ENCODE measurements around the gene VBP1.
A peak's percentile ranks its signal among the peaks of the same experiment; 100 is the strongest.
"Not testable (repeated sequence)": the region's sequence is repeated elsewhere in the genome, so short reads cannot be mapped to it uniquely, and the experiment has no call there.

The VBP1 gene

DNA sequence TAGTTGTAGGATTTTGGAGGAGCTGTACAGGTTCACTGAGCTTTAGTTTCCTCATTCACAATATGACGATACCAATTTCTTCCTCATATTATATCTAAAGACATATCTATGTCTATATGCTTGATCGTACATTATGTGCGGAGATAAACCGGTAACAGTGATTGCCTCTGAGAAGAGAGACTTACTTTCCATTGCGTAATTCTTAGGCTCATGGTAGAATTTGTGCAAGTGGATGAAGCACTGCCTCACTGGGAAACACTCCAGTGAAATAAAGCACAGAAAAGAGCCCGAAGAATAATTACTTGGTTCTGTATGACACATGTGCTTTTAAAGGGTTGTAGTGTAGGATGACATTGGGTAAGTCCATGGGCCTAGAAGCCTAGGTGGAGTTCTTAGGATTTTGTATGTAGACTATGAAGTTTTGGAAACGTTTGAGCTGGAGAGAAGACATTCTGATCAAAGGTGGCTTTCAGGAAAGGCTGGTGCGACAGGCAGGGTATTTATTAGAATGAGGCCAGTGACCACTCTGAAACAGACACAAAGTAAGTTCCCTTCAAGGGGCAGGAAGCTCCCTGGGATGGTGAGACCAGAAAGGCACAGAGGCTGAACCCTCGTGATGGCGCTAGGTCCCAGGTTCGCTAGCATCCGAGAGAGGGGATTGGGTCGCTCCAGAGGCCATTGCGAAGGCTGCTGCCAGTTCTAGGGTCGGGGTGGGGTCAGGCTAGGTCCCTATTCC lies 649 bp upstream of the VBP1 start:
- no peak for TF ChIP-seq CTCF (conservative IDR thresholded peaks at IDR 0.05; ENCODE audit: low read depth, low read length)
- DNase-seq (ENCODE audit: low read depth), result no peak
- peak overlapping the region; percentile 83 for H3K4me3 ChIP-seq (ENCODE audit: low read length)

DNA sequence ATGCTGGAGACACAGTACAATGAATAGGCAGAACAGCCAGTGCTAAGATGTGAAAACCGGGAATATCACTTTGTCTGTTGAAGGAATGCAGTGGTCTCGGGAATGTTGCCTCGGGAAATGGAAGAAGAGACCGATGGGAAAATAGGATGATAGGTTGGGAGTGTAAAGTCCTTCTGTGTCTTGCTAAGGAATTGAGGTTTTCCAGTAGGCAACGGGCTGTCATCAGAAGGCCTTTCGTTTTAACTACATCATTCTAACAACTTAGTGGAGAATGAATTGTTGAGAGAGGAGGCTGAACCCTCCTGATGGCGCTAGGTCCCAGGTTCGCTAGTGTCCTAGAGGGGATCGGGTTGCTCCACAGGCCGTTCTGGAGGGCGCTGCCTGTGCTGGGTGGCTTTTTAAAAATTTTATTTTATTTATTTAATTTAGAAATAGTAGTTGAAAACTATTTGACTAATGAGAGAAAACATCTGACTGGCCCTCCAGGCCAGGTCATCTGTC lies 730 bp downstream of the VBP1 start:
- no peak for TF ChIP-seq CTCF (conservative IDR thresholded peaks at IDR 0.05; ENCODE audit: low read depth, low read length)
- H3K4me3 ChIP-seq (ENCODE audit: low read length), result peak overlapping the region; percentile 83
- DNase-seq (ENCODE audit: low read depth), result no peak

- TF ChIP-seq CTCF (conservative IDR thresholded peaks at IDR 0.05; ENCODE audit: low read depth, low read length), result no peak
- no peak for DNase-seq (ENCODE audit: low read depth)
- H3K4me3 ChIP-seq (ENCODE audit: low read length), result no peak overlapping the region
These were observed 2.5 kb downstream of the VBP1 start for GRCh38 chrX:155218777-155219176.

DNA sequence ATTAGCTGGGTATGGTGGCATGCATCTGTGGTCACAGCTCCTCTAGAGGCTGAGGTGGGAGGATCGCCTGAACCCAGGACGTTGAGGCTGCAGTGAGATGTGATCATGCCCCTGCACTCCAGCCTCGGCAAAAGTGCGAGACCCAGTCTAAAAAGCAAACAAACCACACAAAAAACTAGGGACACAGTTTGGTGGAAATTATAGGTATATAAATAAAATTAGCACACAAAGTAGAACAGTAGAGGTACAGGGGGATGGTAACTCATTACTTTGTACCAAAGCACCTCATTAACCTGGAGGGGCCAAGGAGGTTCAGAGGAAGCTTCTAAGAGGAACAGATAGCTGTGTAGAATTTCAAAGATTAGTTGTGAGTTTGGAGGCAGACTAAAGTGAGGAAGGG lies 5.1 kb downstream of the VBP1 start:
- TF ChIP-seq CTCF (conservative IDR thresholded peaks at IDR 0.05; ENCODE audit: low read depth, low read length), result no peak
- H3K4me3 ChIP-seq (ENCODE audit: low read length), result no peak overlapping the region
- DNase-seq (ENCODE audit: low read depth), result no peak

DNA sequence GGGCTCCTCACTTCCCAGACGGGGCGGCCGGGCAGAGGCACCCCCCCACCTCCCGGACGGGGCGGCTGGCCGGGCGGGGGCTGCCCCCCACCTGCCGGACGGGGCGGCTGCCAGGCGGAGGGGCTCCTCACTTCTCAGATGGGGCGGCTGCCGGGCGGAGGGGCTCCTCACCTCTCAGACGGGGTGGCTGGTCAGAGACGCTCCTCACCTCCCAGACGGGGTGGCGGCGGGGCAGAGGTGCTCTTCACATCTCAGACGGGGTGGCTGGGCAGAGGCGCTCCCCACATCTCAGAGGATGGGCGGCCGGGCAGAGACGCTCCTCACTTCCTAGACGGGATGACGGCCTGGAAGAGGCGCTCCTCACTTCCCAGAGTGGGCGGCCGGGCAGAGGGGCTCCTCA lies 7.5 kb downstream of the VBP1 start:
- not testable (repeated sequence) for DNase-seq (ENCODE audit: low read depth); H3K4me3 ChIP-seq (ENCODE audit: low read length)

GRCh38 chrX:155225774-155226173 lies 9.5 kb downstream of the VBP1 start:
- no peak for DNase-seq (ENCODE audit: low read depth)
- H3K4me3 ChIP-seq (ENCODE audit: low read length), result no peak overlapping the region
- no peak for TF ChIP-seq CTCF (conservative IDR thresholded peaks at IDR 0.05; ENCODE audit: low read depth, low read length)

- TF ChIP-seq CTCF (conservative IDR thresholded peaks at IDR 0.05; ENCODE audit: low read depth, low read length), result no peak
- DNase-seq (ENCODE audit: low read depth), result no peak
- no peak overlapping the region for H3K4me3 ChIP-seq (ENCODE audit: low read length)
These were observed 14.9 kb downstream of the VBP1 start for GRCh38 chrX:155231163-155231562.
